BE2C (cell line): ENCODE measurements around the gene CCL2.

ENCODE experiments used
- DNase-seq: peaks from one replicate; pipeline ENCODE4 v3.0.0-alpha.2; 2020
- H3K27me3 ChIP-seq: fragments of 250-450 bp; sonication (Bioruptor Pico); 2 replicates; pipeline ENCODE4 v1.5.1; 2020; ENCODE audit warnings: mild to moderate bottlenecking
- H3K36me3 ChIP-seq: fragments of 250-450 bp; sonication (Bioruptor Pico); 2 replicates; pipeline ENCODE4 v1.5.1; 2020; ENCODE audit warnings: mild to moderate bottlenecking
- H3K4me1 ChIP-seq: fragments of 250-450 bp; sonication (Bioruptor Pico); 2 replicates; pipeline ENCODE4 v1.5.1; 2020
- H3K4me3 ChIP-seq: 2 replicates; pipeline ENCODE4 v1.5.1; 2011; ENCODE audit warnings: low read depth, low read length
- H3K9me3 ChIP-seq: fragments of 250-450 bp; sonication (Bioruptor Pico); 2 replicates; pipeline ENCODE4 v1.5.1; 2020
- CTCF ChIP-seq: IDR thresholded peaks from 2 replicates; pipeline ENCODE4 v1.5.1; 2012; ENCODE audit warnings: mild to moderate bottlenecking, low read depth, low read length

The CCL2 gene

GRCh38 chr17:34300652-34301370 is 45.7 kb downstream of the CCL2 start:
- H3K4me1 ChIP-seq: no peaks in the 10 kb centered on the region
- H3K9me3 ChIP-seq: no peaks in the 10 kb centered on the region
- no peaks in the 10 kb centered on the region for H3K36me3 ChIP-seq
- no peak for DNase-seq
- H3K4me3 ChIP-seq: no peak overlapping the region
- no peaks in the 10 kb centered on the region for H3K27me3 ChIP-seq
- TF ChIP-seq CTCF: no peak

- no peaks in the 10 kb centered on the region for H3K36me3 ChIP-seq
- H3K9me3 ChIP-seq: no peaks in the 10 kb centered on the region
- no peak for DNase-seq
- no peaks in the 10 kb centered on the region for H3K4me1 ChIP-seq
- no peak overlapping the region for H3K4me3 ChIP-seq
- no peak for TF ChIP-seq CTCF
- no peaks in the 10 kb centered on the region; the same call in 1 of the 2 replicates for H3K27me3 ChIP-seq
These were observed 46.9 kb downstream of the CCL2 start for GRCh38 chr17:34301986-34302385.

- Histone ChIP-seq H3K27me3 (no peaks in the 10 kb centered on the region; the same call in 1 of the 2 replicates), H3K4me3 (no peak overlapping the region), H3K4me1 (no peaks in the 10 kb centered on the region), H3K36me3 (no peaks in the 10 kb centered on the region), H3K9me3 (no peaks in the 10 kb centered on the region)
- TF ChIP-seq CTCF: no peak
- no peak for DNase-seq
These were observed 47.6 kb downstream of the CCL2 start for GRCh38 chr17:34302636-34303035.

GRCh38 chr17:34303606-34304005 is 48.5 kb downstream of the CCL2 start:
- no peak for TF ChIP-seq CTCF
- Histone ChIP-seq H3K36me3 (no peaks in the 10 kb centered on the region), H3K9me3 (no peaks in the 10 kb centered on the region), H3K4me1 (no peaks in the 10 kb centered on the region), H3K4me3 (no peak overlapping the region), H3K27me3 (no peaks in the 10 kb centered on the region; the same call in 1 of the 2 replicates)
- DNase-seq: no peak

GRCh38 chr17:34305061-34305460 is 50.0 kb downstream of the CCL2 start:
- H3K36me3 ChIP-seq: no peaks in the 10 kb centered on the region
- no peaks in the 10 kb centered on the region for H3K4me1 ChIP-seq
- no peaks in the 10 kb centered on the region; the same call in 1 of the 2 replicates for H3K27me3 ChIP-seq
- DNase-seq: no peak
- TF ChIP-seq CTCF: no peak
- no peaks in the 10 kb centered on the region for H3K9me3 ChIP-seq
- no peak overlapping the region for H3K4me3 ChIP-seq

- H3K4me1 ChIP-seq: no peaks in the 10 kb centered on the region
- TF ChIP-seq CTCF: no peak
- H3K4me3 ChIP-seq: no peak overlapping the region
- no peaks in the 10 kb centered on the region; the same call in 1 of the 2 replicates for H3K27me3 ChIP-seq
- DNase-seq: no peak
- H3K9me3 ChIP-seq: no peaks in the 10 kb centered on the region
- H3K36me3 ChIP-seq: no peaks in the 10 kb centered on the region
These were observed 50.5 kb downstream of the CCL2 start for GRCh38 chr17:34305606-34306005.
